Ovary (tissue), 9 donors: ENCODE measurements around the gene MFN1. TPM values are rescaled to one million over a fixed set of nuclear protein-coding genes. Genes with fewer than 3 reads are reported as not detected.
"Not testable (repeated sequence)": the region's sequence is repeated elsewhere in the genome, so short reads cannot be mapped to it uniquely, and the experiment has no call there.

Experiments used
- DNase-seq, 5 donors: peaks; one replicate each; pipeline ENCODE4 v3.0.0-alpha.2; 2019 to 2020
- H3K27ac ChIP-seq, 2 donors: fragments of 200-600 bp; one replicate each; pipeline versions ENCODE4 v1.5.1 to v1.8.0; 2019 to 2022
- H3K27me3 ChIP-seq: fragments of 200-600 bp; one replicate; pipeline ENCODE4 v1.8.0; 2022
- H3K36me3 ChIP-seq: fragments of 200-600 bp; sonication (generic); one replicate; pipeline ENCODE4 v1.5.1; 2019
- H3K4me1 ChIP-seq: one replicate; pipeline ENCODE4 v1.8.1; 2013; ENCODE audit warnings: mild to moderate bottlenecking, moderate library complexity; ENCODE audit not compliant: insufficient read depth
- H3K4me3 ChIP-seq: fragments of 200-600 bp; sonication (generic); one replicate; pipeline ENCODE4 v1.5.1; 2017
- H3K9me3 ChIP-seq, 2 donors: fragments of 200-600 bp in 1 of 2; sonication (generic) in 1 of 2; one replicate each; pipeline versions ENCODE4 v1.5.1 to v1.8.1; 2013 to 2019; ENCODE audit warnings: mild to moderate bottlenecking in 1 of 2, moderate library complexity in 1 of 2
- EP300 ChIP-seq: sonication (generic); formaldehyde crosslinking; IDR thresholded peaks from one replicate; pipeline ENCODE4 v1.6.1; 2017; ENCODE audit warnings: antibody characterized with exemption
- POLR2A ChIP-seq: fragments of 450-650 bp; IDR thresholded peaks from one replicate; pipeline ENCODE4 v1.6.1; 2017; ENCODE audit warnings: antibody characterized with exemption, mild to moderate bottlenecking, moderate library complexity
- WGBS, 3 donors: extraction: QIAGEN DNeasy Blood & Tissue Kit in 1 of 3; methylation state at CpG; one replicate each; pipeline versions ENCODE4 v1.1.5 to v1.1.7; 2013 to 2017; 5-methylcytosine and 5-hydroxymethylcytosine counted together
- intact Hi-C, 4 donors: fragments of 100-400 bp; cut with DNase I; formaldehyde crosslinking; loops; one replicate each; pipeline versions ENCODE4 v1.11.0 to v1.15.1; 2022 to 2023
- polyA plus RNA-seq, 2 donors: library from polyadenylated mRNA; stranded (reverse); fragments of 200-250 nt in 1 of 2; fragments of 350-450 nt in 1 of 2; fragmentation: Illumina TruSeq in 1 of 2; extraction: RNeasy Lipid Tissue Mini Kit (QIAGEN cat#74804) in 1 of 2; gene quantifications; one replicate each; pipeline ENCODE4 v1.2.3, GENCODE V29; 2013 to 2014
- total RNA-seq, 7 donors: library from RNA; depleted of rRNA in 2 of 7; stranded (reverse); fragments of >200 nt in 2 of 7; fragmentation: NEBNext Ultra II Directional in 3 of 7; extraction: Animal tissue kit (Norgen Biotek cat#: 25700) in 3 of 7; gene quantifications; one replicate each; pipeline versions ENCODE4 v1.1.0 to v1.2.4, GENCODE V29; 2016 to 2023
- TF ChIP-seq, protein P1 (sequence below), 3 donors: fragments of 450-650 bp in 2 of 3; fragments of 200-600 bp in 1 of 3; IDR thresholded peaks; one replicate each; pipeline versions ENCODE4 v1.5.1 to v1.8.0; 2016 to 2022; ENCODE audit warnings: antibody characterized with exemption in 3 of 3, mild to moderate bottlenecking in 1 of 3
- donor health status: DM: no; HTN: no; CAD: no; lungs with moderate emphysema.
- donor health status: DM: no; HTN: no; CAD: no.
- donor health status: Bipolar disorder and iron deficiency.
- donor health status: DM: yes; HTN: yes; CAD: no.
- donor health status: DM: no; HTN: no; CAD: no.
- donor health status: DM: yes; HTN: yes; CAD: no.

Gene MFN1
- total and polyA plus RNA-seq, 9 donors, result 11.8 to 49.8 (median 39.3) TPM

- Histone ChIP-seq H3K4me1 (no peaks in the 10 kb centered on the region), H3K27me3 (no peaks in the 10 kb centered on the region), H3K4me3 (no peak overlapping the region), H3K36me3 (no peaks in the 10 kb centered on the region), H3K27ac (no peak overlapping the region), H3K9me3 (no peaks in the 10 kb centered on the region)
- intact Hi-C loops, result no loop called here
- 83 to 87% (median 86%) methylated on average over 5 of the region's 5 CpGs for WGBS, 3 donors
- TF ChIP-seq, protein P1, sequence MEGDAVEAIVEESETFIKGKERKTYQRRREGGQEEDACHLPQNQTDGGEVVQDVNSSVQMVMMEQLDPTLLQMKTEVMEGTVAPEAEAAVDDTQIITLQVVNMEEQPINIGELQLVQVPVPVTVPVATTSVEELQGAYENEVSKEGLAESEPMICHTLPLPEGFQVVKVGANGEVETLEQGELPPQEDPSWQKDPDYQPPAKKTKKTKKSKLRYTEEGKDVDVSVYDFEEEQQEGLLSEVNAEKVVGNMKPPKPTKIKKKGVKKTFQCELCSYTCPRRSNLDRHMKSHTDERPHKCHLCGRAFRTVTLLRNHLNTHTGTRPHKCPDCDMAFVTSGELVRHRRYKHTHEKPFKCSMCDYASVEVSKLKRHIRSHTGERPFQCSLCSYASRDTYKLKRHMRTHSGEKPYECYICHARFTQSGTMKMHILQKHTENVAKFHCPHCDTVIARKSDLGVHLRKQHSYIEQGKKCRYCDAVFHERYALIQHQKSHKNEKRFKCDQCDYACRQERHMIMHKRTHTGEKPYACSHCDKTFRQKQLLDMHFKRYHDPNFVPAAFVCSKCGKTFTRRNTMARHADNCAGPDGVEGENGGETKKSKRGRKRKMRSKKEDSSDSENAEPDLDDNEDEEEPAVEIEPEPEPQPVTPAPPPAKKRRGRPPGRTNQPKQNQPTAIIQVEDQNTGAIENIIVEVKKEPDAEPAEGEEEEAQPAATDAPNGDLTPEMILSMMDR (IDR thresholded peaks at IDR 0.05), result no peak
- no peak for TF ChIP-seq EP300
- DNase-seq, result no peak
These were observed 47.4 kb upstream of the MFN1 start for GRCh38 chr3:179299999-179300613.

- no peaks in the 10 kb centered on the region for H3K4me1 ChIP-seq
- no peaks in the 10 kb centered on the region for H3K36me3 ChIP-seq
- H3K27me3 ChIP-seq, result no peaks in the 10 kb centered on the region
- 49 to 55% (median 50%) methylated on average over 3 of the region's 3 CpGs for WGBS, 3 donors
- TF ChIP-seq EP300 (no peak), POLR2A (no peak)
- TF ChIP-seq, protein P1 (IDR thresholded peaks at IDR 0.05), result no peak
- H3K4me3 ChIP-seq, result no peak overlapping the region
- no peak overlapping the region for H3K27ac ChIP-seq
- DNase-seq, result no peak
- intact Hi-C loops, result no loop called here
- no peaks in the 10 kb centered on the region for H3K9me3 ChIP-seq
These were observed 45.9 kb upstream of the MFN1 start for GRCh38 chr3:179301645-179302044.

DNA sequence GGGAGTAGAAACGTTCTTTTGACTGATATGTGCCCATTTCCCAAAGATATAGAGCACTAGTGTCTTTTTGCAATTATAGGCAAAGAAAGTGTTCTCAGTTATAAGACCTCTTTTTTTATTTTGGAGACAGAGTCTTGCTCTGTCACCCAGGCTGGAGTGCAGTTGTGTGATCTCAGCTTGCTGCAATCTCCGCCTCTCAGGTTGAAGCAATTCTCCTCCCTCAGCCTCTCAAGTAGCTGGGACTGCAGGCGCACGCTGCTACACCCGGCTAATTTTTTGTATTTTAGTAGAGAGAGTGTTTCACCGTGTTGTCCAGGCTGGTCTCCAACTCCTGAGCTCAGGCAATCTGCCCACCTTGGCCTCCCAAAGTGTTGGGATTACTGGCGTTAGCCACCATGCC lies 45.4 kb upstream of the MFN1 start:
- intact Hi-C loops, result no loop called here
- H3K4me1 ChIP-seq, result no peaks in the 10 kb centered on the region
- no peak for DNase-seq
- TF ChIP-seq EP300, result no peak
- no peak for TF ChIP-seq POLR2A
- TF ChIP-seq, protein P1 (IDR thresholded peaks at IDR 0.05), result no peak
- no peaks in the 10 kb centered on the region for H3K36me3 ChIP-seq
- no peaks in the 10 kb centered on the region for H3K27me3 ChIP-seq
- no peak overlapping the region for H3K4me3 ChIP-seq
- 67 to 75% (median 74%) methylated on average over 7 of the region's 7 CpGs for WGBS, 3 donors
- no peaks in the 10 kb centered on the region for H3K9me3 ChIP-seq
- H3K27ac ChIP-seq, result no peak overlapping the region

GRCh38 chr3:179304605-179305004 lies 42.9 kb upstream of the MFN1 start:
- intact Hi-C loops, result no loop called here
- Histone ChIP-seq H3K27me3 (no peaks in the 10 kb centered on the region), H3K27ac (no peak overlapping the region), H3K9me3 (no peaks in the 10 kb centered on the region), H3K4me3 (no peak overlapping the region), H3K36me3 (no peaks in the 10 kb centered on the region), H3K4me1 (no peaks in the 10 kb centered on the region)
- 6 to 16% (median 14%) methylated on average over 2 of the region's 2 CpGs for WGBS, 3 donors
- TF ChIP-seq, protein P1 (IDR thresholded peaks at IDR 0.05), result no peak
- no peak for TF ChIP-seq POLR2A
- TF ChIP-seq EP300, result no peak
- DNase-seq, result no peak

GRCh38 chr3:179307362-179307761 lies 40.1 kb upstream of the MFN1 start:
- H3K9me3 ChIP-seq, H3K27me3 ChIP-seq, H3K4me1 ChIP-seq, DNase-seq, H3K27ac ChIP-seq, H3K4me3 ChIP-seq, intact Hi-C loops, H3K36me3 ChIP-seq: not testable (repeated sequence)
- 44 to 60% (median 49%) methylated on average over 2 of the region's 2 CpGs for WGBS, 3 donors
